T-helper 9 cell (primary cell): ENCODE results near the gene PMM2.

ENCODE experiments used
- DNase-seq: peaks from one replicate; pipeline ENCODE4 v3.0.0-alpha.2; 2020

Gene PMM2

GRCh38 chr16:8890549-8890921 is 92.9 kb downstream of the PMM2 start:
- DNase-seq: no peak

GRCh38 chr16:8892101-8892575 is 94.5 kb downstream of the PMM2 start:
- no peak for DNase-seq

DNA sequence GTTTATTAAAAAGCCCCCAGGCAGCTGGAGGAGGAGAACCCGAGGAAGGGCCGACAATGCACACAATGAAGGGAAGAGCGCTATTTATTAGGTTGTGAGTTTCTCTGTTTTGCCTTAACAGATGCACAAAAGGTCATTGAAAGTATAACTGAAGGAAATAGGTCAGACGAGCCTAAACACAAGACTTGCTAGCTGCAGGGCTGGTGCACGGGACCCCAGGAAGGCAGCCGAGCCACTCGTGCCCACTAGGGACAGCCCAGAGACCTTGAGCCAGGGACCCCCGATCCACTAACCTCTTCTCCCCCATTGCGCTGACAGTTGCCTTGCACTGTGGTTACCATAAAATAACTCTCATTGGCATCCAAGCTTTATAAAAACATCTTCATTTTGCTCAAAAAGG is 95.8 kb downstream of the PMM2 start:
- no peak for DNase-seq

DNA sequence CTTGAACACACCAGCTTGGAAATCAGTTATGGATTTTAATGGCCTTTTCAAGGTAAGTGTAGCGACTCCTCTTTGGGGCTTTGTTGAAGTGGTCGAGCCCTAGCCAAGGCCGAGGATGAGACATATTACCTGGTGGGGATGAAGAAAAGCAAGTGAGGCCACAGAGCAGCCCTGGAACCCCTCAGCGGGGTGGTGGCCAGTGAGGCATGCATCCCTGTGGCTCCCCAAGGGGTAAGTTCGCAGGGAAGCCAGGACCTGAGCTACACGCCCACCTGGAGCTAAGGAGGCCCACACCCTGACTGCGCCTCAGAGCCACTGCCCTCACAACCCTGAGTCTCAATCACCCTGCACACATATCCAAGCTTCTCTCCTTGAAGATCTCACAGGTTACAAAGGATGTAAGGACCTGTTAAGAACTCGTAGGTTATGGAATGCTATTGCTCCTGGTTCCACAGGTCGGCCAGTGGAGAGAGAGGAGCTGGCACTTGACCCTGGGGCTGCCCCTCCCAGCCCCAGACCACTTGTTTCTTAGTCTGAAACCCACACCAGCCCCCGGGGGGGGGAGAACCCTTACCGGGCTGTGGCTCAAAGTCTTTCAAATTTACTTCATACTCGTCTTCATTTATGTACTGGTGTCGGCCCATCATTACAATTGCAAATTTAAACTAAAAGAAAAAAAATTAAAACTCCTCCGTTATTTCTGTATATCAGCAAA is 96.5 kb downstream of the PMM2 start:
- no peak for DNase-seq

GRCh38 chr16:8894736-8895334 is 97.2 kb downstream of the PMM2 start:
- DNase-seq: no peak

GRCh38 chr16:8898660-8899318 is 101.2 kb downstream of the PMM2 start:
- DNase-seq: no peak
